ENCODE data around the gene OR6N2. TPM values are rescaled to one million over a fixed set of nuclear protein-coding genes. Genes with fewer than 3 reads are reported as not detected.

The OR6N2 gene, protein sequence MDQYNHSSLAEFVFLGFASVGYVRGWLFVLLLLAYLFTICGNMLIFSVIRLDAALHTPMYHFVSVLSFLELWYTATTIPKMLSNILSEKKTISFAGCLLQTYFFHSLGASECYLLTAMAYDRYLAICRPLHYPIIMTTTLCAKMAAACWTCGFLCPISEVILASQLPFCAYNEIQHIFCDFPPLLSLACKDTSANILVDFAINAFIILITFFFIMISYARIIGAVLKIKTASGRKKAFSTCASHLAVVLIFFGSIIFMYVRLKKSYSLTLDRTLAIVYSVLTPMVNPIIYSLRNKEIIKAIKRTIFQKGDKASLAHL
- total RNA-seq, result not detected in 2 replicates

DNA sequence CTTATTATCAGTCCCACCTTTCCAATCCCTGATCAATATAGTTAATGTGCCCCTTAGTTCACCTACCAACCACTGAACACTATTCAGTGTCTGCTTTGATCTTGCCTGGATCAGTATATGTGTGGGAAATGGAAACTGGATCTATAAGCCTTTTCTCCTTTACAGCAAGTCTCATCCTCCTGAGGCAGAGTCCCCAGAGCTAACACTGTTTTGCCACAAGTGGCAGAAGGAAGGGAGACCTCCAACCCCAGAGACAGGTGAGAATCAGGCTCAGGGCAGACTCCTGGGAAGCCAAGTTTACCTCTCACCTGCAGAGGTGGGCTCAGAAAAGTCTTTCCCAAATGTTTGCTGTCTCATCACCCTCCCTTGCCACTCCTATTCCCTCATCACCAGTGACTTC, at the start of gene OR6N2:
Gene OR6N2, minus strand, starts transcription at position 101 of the 400 bp plus-strand sequence. CDS start 3,569 bp downstream, outside the sequence.
- Histone ChIP-seq H3K36me3 (ENCODE audit: insufficient read depth, low read length) (no peaks in the 10 kb centered on the region), H3K27me3 (ENCODE audit: insufficient read depth, low read length) (no peaks in the 10 kb centered on the region), H4K20me1 (ENCODE audit: insufficient read depth, low read length) (no peaks in the 10 kb centered on the region), H2AFZ (ENCODE audit: low read length) (no peak within 1 kb of the TSS), H3K4me2 (ENCODE audit: insufficient read depth, low read length) (no peak within 1 kb of the TSS), H3K79me2 (ENCODE audit: insufficient read depth, low read length) (no peaks in the 10 kb centered on the region), H3K4me3 (ENCODE audit: insufficient read depth, low read length) (no peak within 1 kb of the TSS), H3K4me1 (ENCODE audit: insufficient read depth, low read length) (no peaks in the 10 kb centered on the region), H3K9me3 (ENCODE audit: low read depth, low read length) (no peaks in the 10 kb centered on the region), H3K27ac (ENCODE audit: low read depth, low read length) (no peak within 1 kb of the TSS)
- TF ChIP-seq, protein P1, sequence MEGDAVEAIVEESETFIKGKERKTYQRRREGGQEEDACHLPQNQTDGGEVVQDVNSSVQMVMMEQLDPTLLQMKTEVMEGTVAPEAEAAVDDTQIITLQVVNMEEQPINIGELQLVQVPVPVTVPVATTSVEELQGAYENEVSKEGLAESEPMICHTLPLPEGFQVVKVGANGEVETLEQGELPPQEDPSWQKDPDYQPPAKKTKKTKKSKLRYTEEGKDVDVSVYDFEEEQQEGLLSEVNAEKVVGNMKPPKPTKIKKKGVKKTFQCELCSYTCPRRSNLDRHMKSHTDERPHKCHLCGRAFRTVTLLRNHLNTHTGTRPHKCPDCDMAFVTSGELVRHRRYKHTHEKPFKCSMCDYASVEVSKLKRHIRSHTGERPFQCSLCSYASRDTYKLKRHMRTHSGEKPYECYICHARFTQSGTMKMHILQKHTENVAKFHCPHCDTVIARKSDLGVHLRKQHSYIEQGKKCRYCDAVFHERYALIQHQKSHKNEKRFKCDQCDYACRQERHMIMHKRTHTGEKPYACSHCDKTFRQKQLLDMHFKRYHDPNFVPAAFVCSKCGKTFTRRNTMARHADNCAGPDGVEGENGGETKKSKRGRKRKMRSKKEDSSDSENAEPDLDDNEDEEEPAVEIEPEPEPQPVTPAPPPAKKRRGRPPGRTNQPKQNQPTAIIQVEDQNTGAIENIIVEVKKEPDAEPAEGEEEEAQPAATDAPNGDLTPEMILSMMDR (IDR thresholded peaks at IDR 0.05; ENCODE audit: extremely low read depth, low read depth, low read length), result no peak
- DNase-seq (ENCODE audit: insufficient read length, low spot score, missing footprints), result no peak

DNA sequence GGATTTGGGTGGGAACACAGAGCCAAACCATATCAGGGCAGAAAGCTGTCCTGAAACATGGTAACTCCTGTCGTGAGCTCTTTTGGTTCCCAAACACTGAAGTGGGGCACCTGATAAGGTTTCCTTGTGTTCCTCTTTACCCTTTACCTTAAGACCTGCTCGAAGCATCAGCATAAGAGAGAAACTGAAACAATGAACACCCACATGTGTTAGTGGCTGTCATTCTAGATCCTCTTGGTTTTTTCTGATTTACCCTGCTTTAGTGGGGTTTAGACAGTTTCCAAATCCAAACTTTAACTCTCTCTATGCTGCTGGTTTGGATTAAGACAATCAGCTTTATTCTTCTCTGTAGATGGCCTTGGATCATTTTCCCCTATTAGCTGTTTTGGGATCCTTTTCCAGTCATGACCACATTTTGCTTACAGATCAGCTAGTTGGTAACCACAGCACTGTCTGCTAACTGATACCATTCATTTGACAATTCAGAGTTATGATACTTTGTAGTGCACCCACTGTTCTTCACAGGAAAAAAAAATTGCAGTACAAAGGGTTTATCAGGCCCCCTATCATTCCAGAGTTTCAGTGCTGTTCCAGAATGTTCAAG, 49.2 kb upstream of the OR6N2 start:
- H3K27ac ChIP-seq (ENCODE audit: low read depth, low read length), result no peak overlapping the region
- no peaks in the 10 kb centered on the region for H3K27me3 ChIP-seq (ENCODE audit: insufficient read depth, low read length)
- H4K20me1 ChIP-seq (ENCODE audit: insufficient read depth, low read length), result no peaks in the 10 kb centered on the region
- DNase-seq (ENCODE audit: insufficient read length, low spot score, missing footprints), result no peak
- no peaks in the 10 kb centered on the region for H3K36me3 ChIP-seq (ENCODE audit: insufficient read depth, low read length)
- no peak overlapping the region for H3K4me2 ChIP-seq (ENCODE audit: insufficient read depth, low read length)
- no peak overlapping the region for H3K4me3 ChIP-seq (ENCODE audit: insufficient read depth, low read length)
- TF ChIP-seq, protein P1 (IDR thresholded peaks at IDR 0.05; ENCODE audit: extremely low read depth, low read depth, low read length), result no peak
- H2AFZ ChIP-seq (ENCODE audit: low read length), result no peak overlapping the region
- no peaks in the 10 kb centered on the region for H3K79me2 ChIP-seq (ENCODE audit: insufficient read depth, low read length)
- H3K9me3 ChIP-seq (ENCODE audit: low read depth, low read length), result no peaks in the 10 kb centered on the region
- H3K4me1 ChIP-seq (ENCODE audit: insufficient read depth, low read length), result no peaks in the 10 kb centered on the region

DNA sequence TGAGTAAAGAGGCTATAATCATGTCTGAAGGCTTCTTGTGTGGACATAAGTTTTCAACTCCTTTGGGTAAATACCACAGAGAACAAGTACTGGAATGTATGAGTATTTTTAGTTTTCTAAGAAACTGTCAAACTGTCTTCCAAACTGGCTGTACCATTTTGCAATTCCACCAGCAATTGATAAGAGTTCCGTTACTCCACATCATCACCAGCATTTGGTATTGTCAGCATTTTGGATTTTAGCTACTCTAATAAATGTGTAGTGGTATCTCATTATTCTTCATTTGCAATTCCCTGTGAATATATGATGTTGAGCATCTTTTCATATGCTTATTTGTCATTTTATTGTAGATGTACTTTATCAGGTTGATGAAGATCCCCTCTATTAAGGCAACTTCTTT, 40.7 kb upstream of the OR6N2 start:
- Histone ChIP-seq H3K4me2 (ENCODE audit: insufficient read depth, low read length) (no peak overlapping the region), H3K79me2 (ENCODE audit: insufficient read depth, low read length) (no peaks in the 10 kb centered on the region), H4K20me1 (ENCODE audit: insufficient read depth, low read length) (no peaks in the 10 kb centered on the region), H3K9me3 (ENCODE audit: low read depth, low read length) (no peaks in the 10 kb centered on the region), H3K27me3 (ENCODE audit: insufficient read depth, low read length) (no peaks in the 10 kb centered on the region), H2AFZ (ENCODE audit: low read length) (no peak overlapping the region), H3K4me3 (ENCODE audit: insufficient read depth, low read length) (no peak overlapping the region), H3K4me1 (ENCODE audit: insufficient read depth, low read length) (no peaks in the 10 kb centered on the region), H3K27ac (ENCODE audit: low read depth, low read length) (no peak overlapping the region), H3K36me3 (ENCODE audit: insufficient read depth, low read length) (no peaks in the 10 kb centered on the region)
- DNase-seq (ENCODE audit: insufficient read length, low spot score, missing footprints), result no peak
- TF ChIP-seq, protein P1 (IDR thresholded peaks at IDR 0.05; ENCODE audit: extremely low read depth, low read depth, low read length), result no peak

All from osteoblast (primary cell).